Prostate gland (tissue), 2 donors: ENCODE measurements around the gene GPRC5B.

Source experiments
- POLR2A ChIP-seq: fragments of 450-650 bp; IDR thresholded peaks from one replicate; pipeline ENCODE4 v1.6.1; 2016; ENCODE audit warnings: antibody characterized with exemption, mild to moderate bottlenecking
- POLR2AphosphoS5 ChIP-seq: sonication (generic); formaldehyde crosslinking; IDR thresholded peaks from one replicate; pipeline ENCODE4 v1.6.1; 2017; ENCODE audit warnings: antibody characterized with exemption
- TF ChIP-seq, protein P1 (sequence below), 4 experiments: fragments of 200-600 bp in 2 of 4; fragments of 450-650 bp in 2 of 4; sonication (generic) in 2 of 4; IDR thresholded peaks; 1 replicate in 3 of 4; 2 replicates in 1 of 4; pipeline ENCODE4 v1.5.1; 2016 to 2019; ENCODE audit warnings: antibody characterized with exemption in 4 of 4, mild to moderate bottlenecking in 2 of 4, moderate library complexity in 2 of 4

- TF ChIP-seq, protein P1, sequence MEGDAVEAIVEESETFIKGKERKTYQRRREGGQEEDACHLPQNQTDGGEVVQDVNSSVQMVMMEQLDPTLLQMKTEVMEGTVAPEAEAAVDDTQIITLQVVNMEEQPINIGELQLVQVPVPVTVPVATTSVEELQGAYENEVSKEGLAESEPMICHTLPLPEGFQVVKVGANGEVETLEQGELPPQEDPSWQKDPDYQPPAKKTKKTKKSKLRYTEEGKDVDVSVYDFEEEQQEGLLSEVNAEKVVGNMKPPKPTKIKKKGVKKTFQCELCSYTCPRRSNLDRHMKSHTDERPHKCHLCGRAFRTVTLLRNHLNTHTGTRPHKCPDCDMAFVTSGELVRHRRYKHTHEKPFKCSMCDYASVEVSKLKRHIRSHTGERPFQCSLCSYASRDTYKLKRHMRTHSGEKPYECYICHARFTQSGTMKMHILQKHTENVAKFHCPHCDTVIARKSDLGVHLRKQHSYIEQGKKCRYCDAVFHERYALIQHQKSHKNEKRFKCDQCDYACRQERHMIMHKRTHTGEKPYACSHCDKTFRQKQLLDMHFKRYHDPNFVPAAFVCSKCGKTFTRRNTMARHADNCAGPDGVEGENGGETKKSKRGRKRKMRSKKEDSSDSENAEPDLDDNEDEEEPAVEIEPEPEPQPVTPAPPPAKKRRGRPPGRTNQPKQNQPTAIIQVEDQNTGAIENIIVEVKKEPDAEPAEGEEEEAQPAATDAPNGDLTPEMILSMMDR (IDR thresholded peaks at IDR 0.05) = no peak
- TF ChIP-seq POLR2A (no peak), POLR2AphosphoS5 (no peak)
Observed at GRCh38 chr16:19878757-19879156, 5.9 kb downstream of the GPRC5B start.
